GM10266 (cell line): Measurements from ENCODE around the gene CTCFL.
"Not testable (repeated sequence)": the region's sequence is repeated elsewhere in the genome, so short reads cannot be mapped to it uniquely, and the experiment has no call there.

Experiments
- DNase-seq: peaks from one replicate; pipeline ENCODE4 v3.0.0; 2012; ENCODE audit errors: extremely low spot score
- CTCF ChIP-seq: IDR thresholded peaks from 2 replicates; pipeline ENCODE4 v1.5.1; 2012; ENCODE audit warnings: mild to moderate bottlenecking, low read depth; ENCODE audit not compliant: control insufficient read depth, insufficient read depth; ENCODE audit errors: missing control alignments

CTCFL gene

GRCh38 chr20:57476641-57477461 lies 48.1 kb downstream of the CTCFL start:
- DNase-seq = no peak
- TF ChIP-seq CTCF = no peak

- TF ChIP-seq CTCF = no peak
- DNase-seq = no peak
Measured at GRCh38 chr20:57476084-57476526, 48.8 kb downstream of the CTCFL start.

GRCh38 chr20:57475388-57476083 lies 49.4 kb downstream of the CTCFL start:
- no peak for TF ChIP-seq CTCF
- DNase-seq = no peak

- DNase-seq = no peak
- TF ChIP-seq CTCF = no peak
Measured at GRCh38 chr20:57474816-57475215, 50.1 kb downstream of the CTCFL start.

GRCh38 chr20:57474205-57474604 lies 50.7 kb downstream of the CTCFL start:
- no peak for DNase-seq
- no peak for TF ChIP-seq CTCF

GRCh38 chr20:57473246-57474048 lies 51.5 kb downstream of the CTCFL start:
- peak; percentile 12 for TF ChIP-seq CTCF
- DNase-seq = peak; percentile 72

- DNase-seq = not testable (repeated sequence)
Measured at GRCh38 chr20:57472474-57472873, 52.5 kb downstream of the CTCFL start.
